Sigmoid colon (tissue), 4 donors: ENCODE measurements around the gene BMPER.

Source experiments
- CTCF ChIP-seq, 4 experiments: fragments of 450-650 bp in 3 of 4; fragments of 200-600 bp in 1 of 4; IDR thresholded peaks; one replicate each; pipeline ENCODE4 v1.5.1; 2016 to 2019; ENCODE audit warnings: antibody characterized with exemption in 4 of 4, mild to moderate bottlenecking in 3 of 4, moderate library complexity in 2 of 4
- POLR2A ChIP-seq, 2 donors: fragments of 450-650 bp; IDR thresholded peaks; one replicate each; pipeline ENCODE4 v1.6.1; 2016; ENCODE audit warnings: antibody characterized with exemption in 2 of 2, mild to moderate bottlenecking in 2 of 2, moderate library complexity in 2 of 2
- POLR2AphosphoS5 ChIP-seq, 4 donors: sonication (generic); formaldehyde crosslinking; IDR thresholded peaks; one replicate each; pipeline ENCODE4 v1.6.1; 2017; ENCODE audit warnings: antibody characterized with exemption in 4 of 4

GRCh38 chr7:34133356-34133982 is 228.1 kb downstream of the BMPER start:
- no peak for TF ChIP-seq CTCF (IDR thresholded peaks at IDR 0.05)
- no peak for TF ChIP-seq POLR2AphosphoS5 (IDR thresholded peaks at IDR 0.05)
- no peak for TF ChIP-seq POLR2A (IDR thresholded peaks at IDR 0.05)
